H4 (cell line): ENCODE data around the gene LMBR1. TPM values are rescaled to one million over a fixed set of nuclear protein-coding genes. Genes with fewer than 3 reads are reported as not detected.
A peak's percentile ranks its signal among the peaks of the same experiment; 100 is the strongest.
"Not testable (repeated sequence)": the region's sequence is repeated elsewhere in the genome, so short reads cannot be mapped to it uniquely, and the experiment has no call there.

Experiments used
- DNase-seq: peaks from one replicate; pipeline ENCODE4 v3.0.0-alpha.2; 2015; ENCODE audit warnings: low spot score
- total RNA-seq: library from RNA; depleted of rRNA; stranded (reverse); fragments of >200 nt; shearing (Covaris generic); gene quantifications from 2 replicates; pipeline ENCODE4 v1.2.3, GENCODE V29; 2014; rRNA removed

The LMBR1 gene
- total RNA-seq, result 31.8 and 48.2 TPM in 2 replicates

DNA sequence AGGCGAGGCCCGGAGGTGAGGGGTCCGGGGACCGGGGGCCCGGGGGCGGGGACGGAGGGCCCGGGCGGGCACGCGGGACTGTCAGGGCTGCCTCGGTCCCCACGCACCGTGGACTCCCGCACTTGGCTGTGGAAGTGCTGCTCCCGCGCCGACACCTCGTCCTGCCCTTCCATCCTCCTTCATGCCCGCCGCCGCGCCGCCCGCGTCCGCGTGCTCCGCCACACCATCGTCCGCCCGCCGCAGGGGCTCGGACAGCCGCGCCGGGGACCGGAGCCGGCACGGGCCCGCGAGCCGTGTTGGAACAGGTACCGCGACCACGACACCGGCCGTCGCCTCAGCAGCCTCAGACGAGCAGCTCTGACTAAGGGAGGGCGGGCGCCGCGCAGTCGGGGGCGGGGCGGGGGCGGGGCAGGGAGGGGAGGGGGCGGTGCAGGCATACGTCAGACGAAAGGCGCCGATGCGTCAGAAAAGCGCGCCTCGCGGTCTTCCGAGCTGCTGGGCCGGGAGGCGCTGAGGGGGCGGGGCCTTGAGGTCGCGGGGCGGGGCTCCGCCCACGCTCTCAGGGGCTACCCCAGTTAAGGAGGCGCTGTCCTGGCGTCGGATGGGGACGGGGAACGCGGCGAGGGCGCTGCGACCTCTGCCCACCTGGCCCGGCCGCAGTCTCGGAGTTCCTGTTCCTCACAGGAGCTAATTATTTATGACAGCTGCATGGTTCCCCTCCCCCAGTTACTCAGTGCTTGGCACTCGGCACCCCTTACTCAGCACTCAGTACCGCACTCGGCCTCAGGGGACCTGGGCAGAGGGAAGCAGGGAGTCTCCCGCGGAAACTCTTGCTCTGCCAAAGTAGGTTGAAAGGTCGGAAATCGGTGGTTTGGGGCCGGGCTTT, at the start of gene LMBR1:
LMBR1 (minus strand) TSS at position 363 of the 886 bp plus-strand sequence; CDS start at position 173, 190 bp downstream.
- DNase-seq, result peak; percentile 86

- no peak for DNase-seq
These were observed 49.7 kb upstream of the LMBR1 start for GRCh38 chr7:156942708-156943090.

DNA sequence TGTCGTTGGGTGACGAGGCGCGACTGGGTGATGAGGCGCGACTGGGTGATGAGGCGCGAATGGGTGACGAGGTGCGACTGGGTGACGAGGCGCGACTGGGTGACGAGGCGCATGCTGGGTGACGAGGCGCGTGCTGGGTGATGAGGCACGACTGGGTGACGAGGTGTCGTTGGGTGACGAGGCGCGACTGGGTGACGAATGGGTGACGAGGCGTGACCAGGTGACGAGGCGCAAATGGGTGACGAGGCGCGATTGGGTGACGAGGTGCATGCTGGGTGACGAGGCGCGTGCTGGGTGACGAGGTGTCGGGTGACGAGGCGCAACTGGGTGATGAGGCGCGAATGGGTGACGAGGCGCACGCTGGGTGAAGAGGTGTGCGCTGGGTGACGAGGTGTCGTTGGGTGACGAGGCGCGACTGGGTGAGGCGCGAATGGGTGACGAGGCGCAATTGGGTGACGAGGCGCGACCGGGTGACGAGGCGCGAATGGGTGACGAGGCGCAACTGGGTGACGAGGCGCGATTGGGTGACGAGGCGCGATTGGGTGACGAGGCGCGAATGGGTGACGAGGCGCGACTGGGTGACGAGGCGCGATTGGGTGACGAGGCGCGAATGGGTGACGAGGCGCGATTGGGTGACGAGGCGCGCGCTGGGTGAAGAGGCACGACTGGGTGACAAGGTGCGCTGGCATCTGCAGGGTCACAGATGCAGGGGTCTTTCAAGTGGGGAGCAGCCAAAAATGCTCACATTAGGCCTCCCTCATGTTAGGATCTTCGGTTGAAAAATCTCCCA, 48.6 kb upstream of the LMBR1 start:
- DNase-seq, result no peak

DNA sequence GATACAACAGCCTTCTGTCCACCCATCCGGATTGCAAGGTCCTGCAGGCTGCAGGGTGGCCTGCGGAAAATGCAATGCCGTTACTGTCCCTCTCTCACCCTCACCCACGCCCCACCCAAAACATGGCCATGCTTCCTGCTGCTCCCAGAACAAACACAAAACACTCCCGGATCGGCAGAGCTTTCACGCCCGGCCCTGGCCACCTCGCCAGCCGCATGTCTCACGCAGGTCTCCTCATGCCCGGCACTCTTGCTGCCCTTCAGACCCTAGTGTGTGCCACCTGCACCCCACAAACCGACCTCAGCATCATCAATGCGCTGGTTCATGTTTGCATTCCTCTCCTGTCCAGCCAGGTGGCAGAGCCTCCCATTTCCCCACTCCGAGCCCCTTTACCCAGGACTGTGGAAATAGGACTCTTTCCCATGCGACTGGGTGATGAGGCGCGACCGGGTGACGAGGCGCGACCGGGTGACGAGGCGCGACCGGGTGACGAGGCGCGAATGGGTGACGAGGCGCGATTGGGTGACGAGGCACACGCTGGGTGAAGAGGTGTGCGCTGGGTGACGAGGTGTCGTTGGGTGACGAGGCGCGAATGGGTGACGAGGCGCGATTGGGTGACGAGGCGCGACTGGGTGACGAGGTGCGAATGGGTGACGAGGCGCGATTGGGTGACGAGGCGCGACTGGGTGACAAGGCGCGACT, 47.6 kb upstream of the LMBR1 start:
- DNase-seq, result no peak

DNA sequence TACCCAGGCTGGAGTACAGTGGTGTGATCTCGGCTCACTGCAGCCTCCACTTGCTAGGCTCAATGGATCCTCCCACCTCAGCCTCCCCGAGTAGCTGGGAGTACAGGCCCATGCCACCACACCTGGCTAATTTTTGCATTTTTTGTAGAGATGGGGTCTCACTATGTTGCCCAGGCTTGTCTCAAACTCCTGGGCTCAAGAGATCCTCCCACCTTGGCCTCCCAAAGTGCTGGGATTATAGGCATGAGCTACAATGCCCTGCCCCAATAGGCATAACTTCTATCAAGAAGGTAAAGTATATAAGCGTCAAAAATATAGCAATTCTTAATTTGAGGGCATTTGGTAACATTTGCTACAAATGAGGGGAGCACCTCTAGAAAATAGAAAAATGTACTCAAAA, 43.8 kb upstream of the LMBR1 start:
- DNase-seq, result not testable (repeated sequence)

DNA sequence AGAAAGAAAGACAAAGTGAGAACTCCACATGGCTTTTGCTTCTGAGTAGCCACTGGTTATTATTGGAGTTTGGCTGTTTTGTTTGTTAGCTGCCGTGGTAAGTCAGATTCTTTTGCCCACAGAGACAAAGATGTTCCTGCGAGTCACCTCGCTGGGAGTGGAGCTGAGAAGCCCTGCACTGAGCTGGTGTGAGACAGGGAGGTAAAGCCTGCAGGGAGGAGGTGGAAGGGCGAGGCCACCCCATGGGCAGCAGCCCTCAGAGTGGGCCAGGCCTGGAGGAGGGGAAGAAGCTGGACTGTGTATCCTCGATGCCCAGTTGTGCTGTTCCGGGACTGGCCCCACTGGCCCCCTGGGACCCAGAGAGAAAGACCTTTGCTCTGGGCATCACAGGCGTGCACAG, 42.3 kb upstream of the LMBR1 start:
- DNase-seq, result no peak

GRCh38 chr7:156932006-156932405, 39.0 kb upstream of the LMBR1 start:
- DNase-seq, result no peak

DNA sequence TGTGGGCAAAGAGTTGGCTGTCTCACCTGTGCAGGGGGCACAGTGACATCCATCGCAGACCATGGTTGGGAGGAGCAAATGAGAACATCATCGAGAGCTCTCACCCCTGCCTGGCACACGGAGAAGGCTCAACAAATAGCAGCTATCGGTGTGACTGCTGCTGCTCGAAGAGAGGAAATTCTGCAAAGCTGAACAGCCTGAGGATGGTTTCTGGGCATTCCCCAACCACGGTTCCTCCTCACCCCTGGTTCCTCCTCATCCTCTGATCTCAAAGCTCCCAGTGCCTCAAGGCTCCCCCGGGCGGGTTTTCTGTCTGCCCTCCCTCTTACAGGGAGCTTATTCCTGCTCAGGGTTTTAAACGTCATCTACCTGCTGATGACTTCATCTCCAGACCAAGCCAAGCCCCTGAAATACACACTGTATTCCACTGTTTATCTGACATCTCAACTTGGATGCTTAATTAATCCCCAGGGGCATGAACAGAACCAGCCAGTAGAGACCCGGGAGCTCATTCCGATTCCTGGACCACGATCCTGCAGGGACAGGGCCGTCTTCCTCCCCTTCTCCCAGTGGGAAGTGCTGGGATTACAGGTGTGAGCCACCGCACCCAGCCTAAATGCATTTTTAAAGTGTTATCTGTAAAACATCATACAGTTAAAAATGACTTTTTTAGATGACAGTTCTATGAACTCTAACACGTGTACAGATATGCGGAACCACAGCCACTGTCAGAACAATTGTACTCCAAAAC, 37.0 kb upstream of the LMBR1 start:
- DNase-seq, result no peak

GRCh38 chr7:156928406-156928747, 35.4 kb upstream of the LMBR1 start:
- DNase-seq, result no peak

- DNase-seq, result no peak
These were observed 34.8 kb upstream of the LMBR1 start for GRCh38 chr7:156927571-156928405.

GRCh38 chr7:156925821-156926220, 32.8 kb upstream of the LMBR1 start:
- not testable (repeated sequence) for DNase-seq

DNA sequence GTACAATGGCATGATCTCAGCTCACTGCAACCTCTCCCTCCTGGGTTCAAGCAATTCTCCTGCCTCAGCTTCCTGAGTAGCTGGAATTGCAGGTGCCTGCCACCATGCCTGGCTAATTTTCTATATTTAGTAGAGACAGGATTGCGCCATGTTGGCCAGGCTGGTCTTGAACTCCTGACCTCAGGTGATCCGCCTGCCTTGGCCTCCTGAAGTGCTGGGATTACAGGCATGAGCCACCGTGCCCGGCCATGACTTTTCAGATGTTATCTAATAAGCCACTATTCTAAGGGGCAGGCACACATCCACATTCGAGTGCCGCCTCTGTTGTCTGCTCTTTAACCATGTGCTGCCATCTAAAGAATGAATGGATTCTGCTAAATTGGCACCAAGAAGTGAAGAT, 29.3 kb upstream of the LMBR1 start:
- not testable (repeated sequence) for DNase-seq

- not testable (repeated sequence) for DNase-seq
These were observed 27.7 kb upstream of the LMBR1 start for GRCh38 chr7:156920487-156921373.

DNA sequence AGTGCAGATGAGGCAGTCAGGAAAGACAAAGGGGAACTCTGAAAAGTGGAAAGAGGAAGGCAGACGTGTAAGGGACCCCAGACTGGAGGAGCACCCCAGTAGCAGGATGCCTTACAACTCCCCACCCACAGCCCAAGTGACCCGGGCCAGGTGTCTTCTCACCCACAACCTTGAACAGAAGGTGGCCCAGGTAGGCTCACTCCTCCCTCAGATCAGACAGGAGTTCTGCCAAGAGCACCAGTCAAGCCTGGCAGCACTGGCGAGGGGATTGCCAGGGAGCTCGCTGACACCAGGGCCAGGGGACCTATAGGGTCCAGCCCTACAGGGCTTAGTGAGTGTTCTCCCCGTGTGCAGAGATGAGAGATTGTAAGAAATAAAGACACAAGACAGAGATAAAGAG, 27.1 kb upstream of the LMBR1 start:
- DNase-seq, result no peak

- DNase-seq, result no peak
These were observed 26.2 kb upstream of the LMBR1 start for GRCh38 chr7:156919132-156919713.

DNA sequence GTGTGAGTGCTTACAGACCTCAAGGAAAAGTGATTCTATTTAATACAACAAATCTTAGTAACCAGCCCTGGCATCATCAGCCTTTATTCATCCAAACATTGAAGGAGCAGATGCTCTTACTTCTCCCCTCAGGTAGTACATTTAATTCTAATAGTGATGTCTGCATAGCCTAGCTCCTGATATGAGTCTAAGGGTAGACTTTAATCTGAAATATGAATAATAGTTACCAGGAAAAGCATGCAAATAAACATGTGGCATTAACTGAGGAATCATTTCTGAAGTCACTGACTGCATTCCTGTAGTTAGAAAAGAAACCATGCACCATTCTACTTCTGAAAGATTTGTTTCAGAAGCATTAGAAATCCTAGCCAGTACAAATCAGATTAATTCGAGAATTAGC, 25.7 kb upstream of the LMBR1 start:
- no peak for DNase-seq

GRCh38 chr7:156909574-156910252, 16.7 kb upstream of the LMBR1 start:
- DNase-seq, result not testable (repeated sequence)

DNA sequence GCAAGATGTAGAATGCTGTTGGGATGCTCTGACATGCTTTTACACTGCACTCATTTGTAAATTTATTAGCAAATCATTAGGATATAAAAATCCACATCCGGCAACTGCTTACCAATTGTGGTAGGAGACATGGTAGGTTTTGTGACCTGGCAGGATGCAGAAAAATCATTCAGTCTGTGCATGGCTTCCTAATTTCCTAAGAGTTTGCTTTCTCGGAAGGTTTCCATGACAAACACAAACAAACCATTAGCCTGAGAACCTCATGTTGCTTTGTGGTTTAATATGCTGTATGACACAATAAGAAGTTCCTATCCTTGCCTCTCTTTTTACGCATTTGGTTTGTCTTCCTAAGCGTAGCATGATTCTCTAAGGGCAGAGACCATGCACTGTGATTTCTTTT, 14.7 kb upstream of the LMBR1 start:
- DNase-seq, result peak; percentile 85

DNA sequence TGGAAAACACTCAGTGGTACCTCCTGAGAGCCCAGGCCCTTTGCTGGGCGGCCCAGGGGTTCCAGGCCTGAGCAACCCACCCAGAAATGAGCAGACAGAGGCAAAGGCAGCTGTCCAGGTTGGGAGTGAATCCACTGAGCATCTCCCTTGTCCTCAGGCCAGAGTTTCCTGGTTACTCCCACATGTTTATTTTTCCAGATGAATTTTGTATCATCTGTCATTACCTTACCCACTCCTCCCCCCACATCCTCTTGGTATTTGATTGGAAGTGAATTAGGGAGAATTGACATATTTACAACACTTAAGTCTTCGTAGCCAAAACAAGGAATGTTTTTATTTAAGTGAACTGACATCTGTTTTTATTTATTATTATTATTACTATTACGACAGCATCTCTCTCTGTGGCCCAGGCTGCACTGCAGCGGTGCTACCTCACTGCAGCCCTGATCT, 13.2 kb upstream of the LMBR1 start:
- DNase-seq, result no peak
